ENCODE measurements around the gene SLC6A19.

Gene SLC6A19

GRCh38 chr5:1268056-1268455 lies 66.7 kb downstream of the SLC6A19 start:
- TF ChIP-seq, protein P1, sequence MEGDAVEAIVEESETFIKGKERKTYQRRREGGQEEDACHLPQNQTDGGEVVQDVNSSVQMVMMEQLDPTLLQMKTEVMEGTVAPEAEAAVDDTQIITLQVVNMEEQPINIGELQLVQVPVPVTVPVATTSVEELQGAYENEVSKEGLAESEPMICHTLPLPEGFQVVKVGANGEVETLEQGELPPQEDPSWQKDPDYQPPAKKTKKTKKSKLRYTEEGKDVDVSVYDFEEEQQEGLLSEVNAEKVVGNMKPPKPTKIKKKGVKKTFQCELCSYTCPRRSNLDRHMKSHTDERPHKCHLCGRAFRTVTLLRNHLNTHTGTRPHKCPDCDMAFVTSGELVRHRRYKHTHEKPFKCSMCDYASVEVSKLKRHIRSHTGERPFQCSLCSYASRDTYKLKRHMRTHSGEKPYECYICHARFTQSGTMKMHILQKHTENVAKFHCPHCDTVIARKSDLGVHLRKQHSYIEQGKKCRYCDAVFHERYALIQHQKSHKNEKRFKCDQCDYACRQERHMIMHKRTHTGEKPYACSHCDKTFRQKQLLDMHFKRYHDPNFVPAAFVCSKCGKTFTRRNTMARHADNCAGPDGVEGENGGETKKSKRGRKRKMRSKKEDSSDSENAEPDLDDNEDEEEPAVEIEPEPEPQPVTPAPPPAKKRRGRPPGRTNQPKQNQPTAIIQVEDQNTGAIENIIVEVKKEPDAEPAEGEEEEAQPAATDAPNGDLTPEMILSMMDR (IDR thresholded peaks at IDR 0.05; ENCODE audit: unreplicated experiment in 3 of 3) = no peak
- Mint-ChIP-seq H3K4me1 (no peaks in the 10 kb centered on the region), H3K27me3 (ENCODE audit: low read depth) (peaks cover 4% of the 10 kb centered on the region), H3K27ac (no peak overlapping the region), H3K36me3 (ENCODE audit: low read depth) (no peaks in the 10 kb centered on the region), H3K4me3 (no peak overlapping the region), H3K9me3 (no peaks in the 10 kb centered on the region)

DNA sequence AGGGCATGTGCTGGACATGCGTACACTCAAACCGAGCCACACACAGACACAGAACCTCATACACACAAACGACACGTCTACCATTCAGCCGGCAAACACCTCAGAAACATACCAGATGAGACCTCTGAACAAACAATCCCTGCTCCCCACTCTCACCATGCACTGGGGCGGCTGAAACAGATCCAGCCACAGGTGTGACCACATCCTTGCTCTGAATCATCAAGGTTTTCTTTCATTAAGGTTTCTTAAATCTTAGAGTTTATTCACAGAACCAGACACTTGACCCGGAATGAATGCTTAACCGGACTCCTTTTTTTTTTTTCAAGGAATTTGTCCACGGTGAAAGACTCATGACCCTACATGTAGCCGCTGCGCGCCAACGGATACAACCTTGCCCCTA lies 67.3 kb downstream of the SLC6A19 start:
- H3K36me3 Mint-ChIP-seq (ENCODE audit: low read depth) = no peaks in the 10 kb centered on the region
- no peak overlapping the region for H3K4me3 Mint-ChIP-seq
- H3K4me1 Mint-ChIP-seq = no peaks in the 10 kb centered on the region
- no peaks in the 10 kb centered on the region for H3K9me3 Mint-ChIP-seq
- no peak overlapping the region for H3K27ac Mint-ChIP-seq
- TF ChIP-seq, protein P1 (IDR thresholded peaks at IDR 0.05; ENCODE audit: unreplicated experiment in 3 of 3) = no peak
- H3K27me3 Mint-ChIP-seq (ENCODE audit: low read depth) = no peaks in the 10 kb centered on the region

DNA sequence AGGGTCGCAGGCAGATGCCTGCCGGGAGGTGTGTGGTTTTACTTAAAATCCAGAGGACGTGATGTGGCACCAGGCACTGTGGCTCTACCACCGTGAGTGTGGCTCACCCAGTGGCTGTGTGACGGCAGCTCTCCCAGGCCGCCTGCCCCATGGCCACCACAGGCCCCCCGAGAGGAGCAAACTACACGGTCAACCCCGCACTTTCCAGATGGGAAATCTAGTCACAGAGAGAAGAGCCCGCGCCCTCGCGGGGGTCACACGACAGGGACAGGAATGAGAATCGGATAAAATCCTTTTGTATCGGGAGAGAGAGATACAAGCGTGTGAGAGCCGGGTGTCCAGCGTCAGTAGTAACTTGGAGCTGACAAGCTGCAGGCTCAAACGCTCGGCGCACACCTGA lies 69.0 kb downstream of the SLC6A19 start:
- no peak overlapping the region for H3K27ac Mint-ChIP-seq
- H3K36me3 Mint-ChIP-seq (ENCODE audit: low read depth) = no peaks in the 10 kb centered on the region
- H3K4me1 Mint-ChIP-seq = no peaks in the 10 kb centered on the region
- no peaks in the 10 kb centered on the region for H3K9me3 Mint-ChIP-seq
- H3K27me3 Mint-ChIP-seq (ENCODE audit: low read depth) = no peaks in the 10 kb centered on the region
- no peak overlapping the region for H3K4me3 Mint-ChIP-seq
- TF ChIP-seq, protein P1 (IDR thresholded peaks at IDR 0.05; ENCODE audit: unreplicated experiment in 3 of 3) = no peak

- TF ChIP-seq, protein P1 (IDR thresholded peaks at IDR 0.05; ENCODE audit: unreplicated experiment in 3 of 3) = no peak
- no peaks in the 10 kb centered on the region for H3K4me1 Mint-ChIP-seq
- peaks cover 3% of the 10 kb centered on the region for H3K27me3 Mint-ChIP-seq (ENCODE audit: low read depth)
- no peaks in the 10 kb centered on the region for H3K36me3 Mint-ChIP-seq (ENCODE audit: low read depth)
- H3K9me3 Mint-ChIP-seq = no peaks in the 10 kb centered on the region
- H3K27ac Mint-ChIP-seq = no peak overlapping the region
- no peak overlapping the region for H3K4me3 Mint-ChIP-seq
These were observed 69.8 kb downstream of the SLC6A19 start for GRCh38 chr5:1270933-1271914.

- no peaks in the 10 kb centered on the region for H3K4me1 Mint-ChIP-seq
- no peak overlapping the region for H3K27ac Mint-ChIP-seq
- no peaks in the 10 kb centered on the region for H3K36me3 Mint-ChIP-seq (ENCODE audit: low read depth)
- no peak overlapping the region for H3K4me3 Mint-ChIP-seq
- TF ChIP-seq, protein P1 (IDR thresholded peaks at IDR 0.05; ENCODE audit: unreplicated experiment in 3 of 3) = no peak
- peaks cover 4% of the 10 kb centered on the region for H3K27me3 Mint-ChIP-seq (ENCODE audit: low read depth)
- H3K9me3 Mint-ChIP-seq = no peaks in the 10 kb centered on the region
These were observed 70.8 kb downstream of the SLC6A19 start for GRCh38 chr5:1272201-1272600.

- H3K36me3 Mint-ChIP-seq (ENCODE audit: low read depth) = no peaks in the 10 kb centered on the region
- no peak overlapping the region for H3K27ac Mint-ChIP-seq
- H3K4me3 Mint-ChIP-seq = no peak overlapping the region
- peaks cover 4% of the 10 kb centered on the region for H3K27me3 Mint-ChIP-seq (ENCODE audit: low read depth)
- H3K4me1 Mint-ChIP-seq = no peaks in the 10 kb centered on the region
- TF ChIP-seq, protein P1 (IDR thresholded peaks at IDR 0.05; ENCODE audit: unreplicated experiment in 3 of 3) = no peak
- H3K9me3 Mint-ChIP-seq = no peaks in the 10 kb centered on the region
These were observed 72.3 kb downstream of the SLC6A19 start for GRCh38 chr5:1273745-1274144.

Measured in nephron (organoid).